PC-9 (cell line): ENCODE data around the gene DLGAP1. TPM values are rescaled to one million over a fixed set of nuclear protein-coding genes. Genes with fewer than 3 reads are reported as not detected.

Source experiments
- BruUV-seq: library from RNA; stranded (reverse); fragments of 400-500 nt; replicated peaks from 2 replicates; lab custom pipeline; 2021; lab: Mats Ljungman, UMichigan
- CTCF ChIA-PET: fragments of 300-600 bp; sonication (Branson Sonifier 250); formaldehyde crosslinking; loops from one replicate; lab custom pipeline; 2022; ENCODE audit warnings: antibody characterized with exemption; lab: Charles Lee
- POLR2A ChIA-PET: fragments of 300-600 bp; sonication (Branson Sonifier 250); formaldehyde crosslinking; loops from one replicate; lab custom pipeline; 2022; ENCODE audit warnings: antibody characterized with exemption; ENCODE audit not compliant: unreplicated experiment; lab: Charles Lee
- DNase-seq, 2 experiments: peaks; one replicate each; pipeline versions ENCODE4 v3.0.0 to v3.0.0-alpha.2; 2015 to 2022; ENCODE audit warnings: mixed read lengths in 1 of 2
- H2AFZ ChIP-seq: fragments of 200-600 bp; sonication (generic); 2 replicates; pipeline ENCODE4 v1.8.1; 2017; ENCODE audit warnings: antibody characterized with exemption
- H3F3A ChIP-seq: fragments of 200-600 bp; sonication (generic); 2 replicates; pipeline ENCODE4 v1.8.1; 2017; ENCODE audit warnings: antibody characterized with exemption, mild to moderate bottlenecking, low read depth; ENCODE audit not compliant: insufficient read depth
- H3K27ac ChIP-seq: fragments of 200-600 bp; sonication (generic); 2 replicates; pipeline ENCODE4 v1.6.1; 2016; ENCODE audit warnings: mixed run types
- H3K27me3 ChIP-seq: fragments of 200-600 bp; sonication (generic); 2 replicates; pipeline ENCODE4 v1.6.1; 2016; ENCODE audit warnings: low read depth, mixed run types; ENCODE audit not compliant: insufficient read depth
- H3K36me3 ChIP-seq: fragments of 200-600 bp; sonication (generic); 2 replicates; pipeline ENCODE4 v1.6.1; 2016; ENCODE audit warnings: low read depth, mixed run types
- H3K4me1 ChIP-seq: fragments of 200-600 bp; sonication (generic); replicated peaks from 2 replicates; pipeline ENCODE4 v1.6.1; 2016; ENCODE audit warnings: mixed run types; ENCODE audit not compliant: insufficient read depth
- H3K4me2 ChIP-seq: fragments of 200-600 bp; sonication (generic); 2 replicates; pipeline ENCODE4 v1.6.1; 2017; ENCODE audit warnings: mixed run types
- H3K4me3 ChIP-seq: fragments of 200-600 bp; sonication (generic); 2 replicates; pipeline ENCODE4 v1.6.1; 2016; ENCODE audit warnings: mixed run types
- H3K79me2 ChIP-seq: fragments of 200-600 bp; sonication (generic); 2 replicates; pipeline ENCODE4 v1.6.1; 2017; ENCODE audit warnings: low read depth, mixed run types
- H3K9me2 ChIP-seq: fragments of 200-600 bp; sonication (generic); 2 replicates; pipeline ENCODE4 v1.8.1; 2017; ENCODE audit warnings: mild to moderate bottlenecking; ENCODE audit not compliant: insufficient read depth
- H3K9me3 ChIP-seq: fragments of 200-600 bp; sonication (generic); 2 replicates; pipeline ENCODE4 v1.8.1; 2016; ENCODE audit warnings: low read depth; ENCODE audit not compliant: insufficient read depth
- H4K20me1 ChIP-seq: fragments of 200-600 bp; sonication (generic); 2 replicates; pipeline ENCODE4 v1.8.1; 2017; ENCODE audit not compliant: insufficient read depth
- CTCF ChIP-seq: fragments of 200-600 bp; sonication (generic); conservative IDR thresholded peaks from 2 replicates; pipeline ENCODE4 v1.6.1; 2017; ENCODE audit warnings: mixed run types, antibody characterized with exemption, mild to moderate bottlenecking, moderate library complexity
- EZH2 ChIP-seq: fragments of 200-600 bp; sonication (generic); IDR thresholded peaks from 2 replicates; pipeline ENCODE4 v1.8.0; 2017; ENCODE audit warnings: antibody characterized with exemption, low read depth
- intact Hi-C: fragments of 100-400 bp; cut with micrococcal nuclease; formaldehyde crosslinking; loops from one replicate; pipeline ENCODE4 v1.10.0; 2022; ENCODE audit not compliant: unreplicated experiment
- total RNA-seq: library from RNA; stranded (reverse); gene quantifications from 2 replicates; pipeline ENCODE4 v1.2.3, GENCODE V29; 2021

DLGAP1 gene
- total RNA-seq, 1 experiment from 2014 or later, result not detected

GRCh38 chr18:3931542-3932112, 523.5 kb downstream of the DLGAP1 start:
- BruUV-seq, result no TSS peak
- TF ChIP-seq EZH2, result no peak
- no peak for TF ChIP-seq CTCF
- Histone ChIP-seq H3K27ac (no peak overlapping the region), H4K20me1 (no peaks in the 10 kb centered on the region), H3K36me3 (no peaks in the 10 kb centered on the region), H3K9me2 (no peaks in the 10 kb centered on the region), H3K4me1 (no peaks in the 10 kb centered on the region), H3F3A (no peaks in the 10 kb centered on the region), H3K9me3 (no peaks in the 10 kb centered on the region), H2AFZ (no peak overlapping the region), H3K27me3 (no peaks in the 10 kb centered on the region), H3K79me2 (no peaks in the 10 kb centered on the region), H3K4me2 (no peak overlapping the region), H3K4me3 (no peak overlapping the region)
- DNase-seq, result no peak
- intact Hi-C loops, result no loop called here
- POLR2A ChIA-PET, result no interaction called here
- CTCF ChIA-PET, result no interaction called here

GRCh38 chr18:3931013-3931315, 524.1 kb downstream of the DLGAP1 start:
- no peak overlapping the region for H3K4me2 ChIP-seq
- H4K20me1 ChIP-seq, result no peaks in the 10 kb centered on the region
- H3K27me3 ChIP-seq, result no peaks in the 10 kb centered on the region
- H3K4me3 ChIP-seq, result no peak overlapping the region
- no peak for DNase-seq
- H3K4me1 ChIP-seq, result no peaks in the 10 kb centered on the region
- H3F3A ChIP-seq, result no peaks in the 10 kb centered on the region
- no peaks in the 10 kb centered on the region for H3K79me2 ChIP-seq
- no peak overlapping the region for H3K27ac ChIP-seq
- no peaks in the 10 kb centered on the region for H3K36me3 ChIP-seq
- no peak overlapping the region for H2AFZ ChIP-seq
- H3K9me2 ChIP-seq, result no peaks in the 10 kb centered on the region
- ChIA-PET POLR2A (no interaction called here), CTCF (no interaction called here)
- no peaks in the 10 kb centered on the region for H3K9me3 ChIP-seq
- BruUV-seq, result no TSS peak
- intact Hi-C loops, result no loop called here
- TF ChIP-seq CTCF (no peak), EZH2 (no peak)

- Histone ChIP-seq H3F3A (no peaks in the 10 kb centered on the region), H2AFZ (no peak overlapping the region), H3K79me2 (no peaks in the 10 kb centered on the region), H3K4me2 (no peak overlapping the region), H3K27ac (no peak overlapping the region), H4K20me1 (no peaks in the 10 kb centered on the region), H3K36me3 (no peaks in the 10 kb centered on the region), H3K4me1 (no peaks in the 10 kb centered on the region), H3K9me3 (no peaks in the 10 kb centered on the region), H3K9me2 (no peaks in the 10 kb centered on the region), H3K4me3 (no peak overlapping the region), H3K27me3 (no peaks in the 10 kb centered on the region)
- no peak for TF ChIP-seq CTCF
- no peak for TF ChIP-seq EZH2
- intact Hi-C loops, result no loop called here
- no TSS peak for BruUV-seq
- POLR2A ChIA-PET, result no interaction called here
- CTCF ChIA-PET, result no interaction called here
- DNase-seq, result no peak
Measured at GRCh38 chr18:3930126-3931012, 524.7 kb downstream of the DLGAP1 start.
